GM10248 (cell line): ENCODE results near the gene FOXC2.

ENCODE experiments used
- CTCF ChIA-PET: fragments of 300-600 bp; sonication (Branson Sonifier 250); formaldehyde crosslinking; extraction: SDS; loops from one replicate; lab custom pipeline; 2021; ENCODE audit warnings: antibody characterized with exemption; lab: Yijun Ruan, JAX
- POLR2A ChIA-PET: fragments of 350-650 bp; sonication (Branson Sonifier 250); formaldehyde crosslinking; extraction: SDS; loops from one replicate; lab custom pipeline; 2020; ENCODE audit warnings: antibody characterized with exemption; lab: Yijun Ruan, JAX
- DNase-seq: peaks from one replicate; pipeline ENCODE4 v3.0.0; 2012; ENCODE audit errors: extremely low spot score
- CTCF ChIP-seq: IDR thresholded peaks from 2 replicates; pipeline ENCODE4 v1.5.1; 2012; ENCODE audit warnings: mild to moderate bottlenecking, low read depth; ENCODE audit errors: extremely low read depth, missing control alignments, control extremely low read depth

FOXC2 gene

GRCh38 chr16:86608301-86608747, 41.7 kb downstream of the FOXC2 start:
- POLR2A ChIA-PET = no interaction called here
- CTCF ChIA-PET = no interaction called here

GRCh38 chr16:86609115-86609514, 42.5 kb downstream of the FOXC2 start:
- ChIA-PET POLR2A (no interaction called here), CTCF (no interaction called here)
- TF ChIP-seq CTCF = no peak
- no peak for DNase-seq

More at GRCh38 chr16:86608301-86608747, 41.7 kb downstream of the FOXC2 start:
- TF ChIP-seq CTCF = no peak
- DNase-seq = no peak

- POLR2A ChIA-PET = no interaction called here
- TF ChIP-seq CTCF = no peak
- DNase-seq = no peak
- CTCF ChIA-PET = no interaction called here
Observed at GRCh38 chr16:86609661-86610060, 43.0 kb downstream of the FOXC2 start.

GRCh38 chr16:86610779-86611524, 44.3 kb downstream of the FOXC2 start:
- POLR2A ChIA-PET = no interaction called here
- TF ChIP-seq CTCF = no peak
- DNase-seq = no peak
- CTCF ChIA-PET = no interaction called here

- DNase-seq = no peak
- ChIA-PET CTCF (no interaction called here), POLR2A (no interaction called here)
- TF ChIP-seq CTCF = no peak
Observed at GRCh38 chr16:86611525-86611855, 44.9 kb downstream of the FOXC2 start.

GRCh38 chr16:86611941-86612340, 45.3 kb downstream of the FOXC2 start:
- CTCF ChIA-PET = no interaction called here
- POLR2A ChIA-PET = no interaction called here
- DNase-seq = no peak
- no peak for TF ChIP-seq CTCF
